Measurements from ENCODE around the gene PERCC1.

Gene PERCC1

GRCh38 chr16:1430759-1431496 is at the start of gene PERCC1:
PERCC1 (plus strand) TSS chr16:1431078; CDS start chr16:1432594, 1,516 bp downstream.
- no peak for DNase-seq (ENCODE audit: low read depth)

GRCh38 chr16:1381612-1382406 is 49.1 kb upstream of the PERCC1 start:
- no peak for DNase-seq (ENCODE audit: low read depth)

- no peak for DNase-seq (ENCODE audit: low read depth)
Measured at GRCh38 chr16:1383556-1383955, 47.3 kb upstream of the PERCC1 start.

GRCh38 chr16:1385232-1385631 is 45.6 kb upstream of the PERCC1 start:
- DNase-seq (ENCODE audit: low read depth), result no peak

GRCh38 chr16:1387331-1387730 is 43.5 kb upstream of the PERCC1 start:
- no peak for DNase-seq (ENCODE audit: low read depth)

- no peak for DNase-seq (ENCODE audit: low read depth)
Measured at GRCh38 chr16:1389762-1390161, 41.1 kb upstream of the PERCC1 start.

- DNase-seq (ENCODE audit: low read depth), result no peak
Measured at GRCh38 chr16:1390239-1390779, 40.6 kb upstream of the PERCC1 start.

GRCh38 chr16:1392826-1393225 is 38.1 kb upstream of the PERCC1 start:
- no peak for DNase-seq (ENCODE audit: low read depth)

- DNase-seq (ENCODE audit: low read depth), result no peak
Measured at GRCh38 chr16:1393613-1394176, 37.2 kb upstream of the PERCC1 start.

GRCh38 chr16:1394367-1394951 is 36.4 kb upstream of the PERCC1 start:
- DNase-seq (ENCODE audit: low read depth), result no peak

- DNase-seq (ENCODE audit: low read depth), result no peak
Measured at GRCh38 chr16:1395444-1396031, 35.3 kb upstream of the PERCC1 start.

GRCh38 chr16:1397779-1398178 is 33.1 kb upstream of the PERCC1 start:
- DNase-seq (ENCODE audit: low read depth), result no peak

- DNase-seq (ENCODE audit: low read depth), result no peak
Measured at GRCh38 chr16:1398351-1398750, 32.5 kb upstream of the PERCC1 start.

GRCh38 chr16:1398826-1399581 is 31.9 kb upstream of the PERCC1 start:
- no peak for DNase-seq (ENCODE audit: low read depth)

GRCh38 chr16:1401061-1401757 is 29.7 kb upstream of the PERCC1 start:
- no peak for DNase-seq (ENCODE audit: low read depth)

GRCh38 chr16:1401758-1402154 is 29.1 kb upstream of the PERCC1 start:
- no peak for DNase-seq (ENCODE audit: low read depth)

- DNase-seq (ENCODE audit: low read depth), result no peak
Measured at GRCh38 chr16:1403036-1403435, 27.8 kb upstream of the PERCC1 start.

- DNase-seq (ENCODE audit: low read depth), result no peak
Measured at GRCh38 chr16:1403733-1404132, 27.1 kb upstream of the PERCC1 start.

- no peak for DNase-seq (ENCODE audit: low read depth)
Measured at GRCh38 chr16:1407753-1408152, 23.1 kb upstream of the PERCC1 start.

- DNase-seq (ENCODE audit: low read depth), result peak; percentile 41
Measured at GRCh38 chr16:1408171-1408837, 22.6 kb upstream of the PERCC1 start.

Data from CMK (cell line).